Sigmoid colon (tissue), 7 donors: Measurements from ENCODE around the gene GABARAPL2. TPM values are rescaled to one million over a fixed set of nuclear protein-coding genes. Genes with fewer than 3 reads are reported as not detected.

ENCODE experiments used
- DNase-seq: peaks from one replicate; pipeline ENCODE4 v3.0.0-alpha.2; 2019
- H3K27ac ChIP-seq, 4 donors: fragments of 200-600 bp; sonication (generic); one replicate each; pipeline ENCODE4 v1.5.1; 2016 to 2019; ENCODE audit warnings: mild to moderate bottlenecking in 1 of 4
- H3K27me3 ChIP-seq, 3 donors: fragments of 200-600 bp; sonication (generic); one replicate each; pipeline ENCODE4 v1.5.1; 2019; ENCODE audit warnings: mild to moderate bottlenecking in 1 of 3
- H3K36me3 ChIP-seq, 4 donors: fragments of 200-600 bp; sonication (generic); one replicate each; pipeline ENCODE4 v1.5.1; 2016 to 2019
- H3K4me1 ChIP-seq, 4 donors: fragments of 200-600 bp; sonication (generic); one replicate each; pipeline ENCODE4 v1.5.1; 2017 to 2019
- H3K4me3 ChIP-seq, 4 donors: fragments of 200-600 bp; sonication (generic); one replicate each; pipeline ENCODE4 v1.5.1; 2017 to 2019; ENCODE audit warnings: mild to moderate bottlenecking in 2 of 4, moderate library complexity in 1 of 4
- H3K9me3 ChIP-seq, 4 donors: fragments of 200-600 bp in 3 of 4; sonication (generic) in 3 of 4; one replicate each; pipeline versions ENCODE4 v1.5.1 to v1.6.1; 2013 to 2019
- EP300 ChIP-seq, 4 donors: sonication (generic); formaldehyde crosslinking; IDR thresholded peaks; one replicate each; pipeline ENCODE4 v1.6.1; 2017; ENCODE audit warnings: antibody characterized with exemption in 4 of 4
- POLR2A ChIP-seq, 2 donors: fragments of 450-650 bp; IDR thresholded peaks; one replicate each; pipeline ENCODE4 v1.6.1; 2016; ENCODE audit warnings: antibody characterized with exemption in 2 of 2, mild to moderate bottlenecking in 2 of 2, moderate library complexity in 2 of 2
- POLR2AphosphoS5 ChIP-seq, 4 donors: sonication (generic); formaldehyde crosslinking; IDR thresholded peaks; one replicate each; pipeline ENCODE4 v1.6.1; 2017; ENCODE audit warnings: antibody characterized with exemption in 4 of 4
- WGBS, 2 donors: extraction: QIAGEN DNeasy Blood & Tissue Kit; methylation state at CpG; one replicate each; pipeline ENCODE4 v1.1.7; 2013; 5-methylcytosine and 5-hydroxymethylcytosine counted together
- intact Hi-C: fragments of 100-400 bp; cut with DNase I; formaldehyde crosslinking; loops from one replicate; pipeline ENCODE4 v1.15.1; 2023
- polyA plus RNA-seq, 3 donors: library from polyadenylated mRNA; stranded (reverse); fragments of 200-250 nt; gene quantifications; one replicate each; pipeline ENCODE4 v1.2.3, GENCODE V29; 2013
- total RNA-seq, 4 donors: library from RNA; depleted of rRNA; stranded (reverse); fragments of >200 nt; gene quantifications; one replicate each; pipeline ENCODE4 v1.1.0, GENCODE V29; 2016
- TF ChIP-seq, protein P1 (sequence below), 4 experiments: fragments of 450-650 bp in 3 of 4; fragments of 200-600 bp in 1 of 4; IDR thresholded peaks; one replicate each; pipeline ENCODE4 v1.5.1; 2016 to 2019; ENCODE audit warnings: antibody characterized with exemption in 4 of 4, mild to moderate bottlenecking in 3 of 4, moderate library complexity in 2 of 4
- donor health status: healthy with polysubstance abuse.
- donor health status: Bipolar disorder and iron deficiency.
- donor health status: healthy.

Gene GABARAPL2
- total and polyA plus RNA-seq, 7 donors: 91.4 to 300 (median 118) TPM

DNA sequence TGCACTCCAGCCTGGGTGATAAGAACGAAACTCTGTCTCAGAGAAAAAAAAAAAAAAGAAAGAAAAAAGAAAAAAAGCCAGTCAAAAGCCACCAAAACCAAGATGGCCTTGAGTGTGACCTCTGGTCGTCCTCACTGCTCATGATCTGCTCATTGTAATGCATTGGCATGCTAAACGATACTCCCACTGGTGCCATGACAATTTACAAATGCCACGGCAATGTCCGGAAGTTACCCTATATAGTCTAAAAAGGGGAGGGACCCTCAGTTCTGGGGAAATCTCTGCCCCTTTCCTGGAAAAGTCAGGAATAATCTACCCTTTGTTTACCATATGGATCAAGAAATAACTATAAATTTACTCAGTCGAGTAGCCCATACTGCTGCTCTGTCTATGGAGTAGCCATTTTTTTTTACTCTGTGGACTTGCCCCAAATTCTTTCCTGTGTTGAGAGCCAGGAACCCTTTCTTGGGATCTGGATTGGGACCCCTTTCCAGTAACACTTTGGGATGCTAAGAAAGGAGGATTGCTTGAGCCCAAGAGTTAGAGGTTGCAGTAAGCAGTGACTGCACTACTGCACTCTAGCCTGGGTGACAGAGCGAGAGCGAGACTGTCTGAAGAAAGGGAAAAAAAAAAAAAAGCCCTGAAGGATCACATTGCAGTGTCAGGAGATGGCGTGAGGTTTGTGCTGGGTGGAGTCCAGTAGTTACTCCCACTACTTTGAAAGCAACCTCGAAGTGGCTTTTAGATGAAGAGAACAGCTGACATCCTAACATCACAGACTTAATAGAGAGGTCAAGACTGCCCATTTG is 6.4 kb upstream of the GABARAPL2 start:
- WGBS, 2 donors: 71 to 74% methylated on average over 10 of the region's 10 CpGs
- H3K4me1 ChIP-seq: peaks cover 0 to 11% (median 6%) of the 10 kb centered on the region in 4 donors
- TF ChIP-seq POLR2A (IDR thresholded peaks at IDR 0.05): no peak
- TF ChIP-seq, protein P1, sequence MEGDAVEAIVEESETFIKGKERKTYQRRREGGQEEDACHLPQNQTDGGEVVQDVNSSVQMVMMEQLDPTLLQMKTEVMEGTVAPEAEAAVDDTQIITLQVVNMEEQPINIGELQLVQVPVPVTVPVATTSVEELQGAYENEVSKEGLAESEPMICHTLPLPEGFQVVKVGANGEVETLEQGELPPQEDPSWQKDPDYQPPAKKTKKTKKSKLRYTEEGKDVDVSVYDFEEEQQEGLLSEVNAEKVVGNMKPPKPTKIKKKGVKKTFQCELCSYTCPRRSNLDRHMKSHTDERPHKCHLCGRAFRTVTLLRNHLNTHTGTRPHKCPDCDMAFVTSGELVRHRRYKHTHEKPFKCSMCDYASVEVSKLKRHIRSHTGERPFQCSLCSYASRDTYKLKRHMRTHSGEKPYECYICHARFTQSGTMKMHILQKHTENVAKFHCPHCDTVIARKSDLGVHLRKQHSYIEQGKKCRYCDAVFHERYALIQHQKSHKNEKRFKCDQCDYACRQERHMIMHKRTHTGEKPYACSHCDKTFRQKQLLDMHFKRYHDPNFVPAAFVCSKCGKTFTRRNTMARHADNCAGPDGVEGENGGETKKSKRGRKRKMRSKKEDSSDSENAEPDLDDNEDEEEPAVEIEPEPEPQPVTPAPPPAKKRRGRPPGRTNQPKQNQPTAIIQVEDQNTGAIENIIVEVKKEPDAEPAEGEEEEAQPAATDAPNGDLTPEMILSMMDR (IDR thresholded peaks at IDR 0.05): no peak
- no peak for TF ChIP-seq EP300 (IDR thresholded peaks at IDR 0.05)
- no peak for TF ChIP-seq POLR2AphosphoS5 (IDR thresholded peaks at IDR 0.05)
- intact Hi-C loops: loop anchor here (5.0 kb wide), 3 partner anchors 42 to 127 kb away; partner anchors contain the start of genes CFDP1, KARS1 and TERF2IP
- no peaks in the 10 kb centered on the region for H3K27me3 ChIP-seq
- H3K27ac ChIP-seq: no peak overlapping the region
- H3K36me3 ChIP-seq: no peaks in the 10 kb centered on the region
- H3K9me3 ChIP-seq: no peaks in the 10 kb centered on the region
- no peak for DNase-seq
- no peak overlapping the region for H3K4me3 ChIP-seq

GRCh38 chr16:75565640-75566039 is 539 bp upstream of the GABARAPL2 start:
- Histone ChIP-seq H3K27ac (peak overlapping the region; percentile 81 to 90 (median 84)), H3K9me3 (no peaks in the 10 kb centered on the region), H3K27me3 (no peaks in the 10 kb centered on the region), H3K4me1 (peaks cover 0 to 50% (median 35%) of the 10 kb centered on the region in 4 donors), H3K36me3 (peaks cover 7 to 31% (median 24%) of the 10 kb centered on the region in 4 donors), H3K4me3 (peak overlapping the region; percentile 92 to 99 (median 94))
- intact Hi-C loops: loop anchor here (2.0 kb wide), 1 partner anchor 57 kb away; the partner anchor contains the start of gene ADAT1
- 4 to 14% methylated on average over 15 of the region's 15 CpGs for WGBS, 2 donors
- DNase-seq: no peak
- TF ChIP-seq POLR2A (IDR thresholded peaks at IDR 0.05): no peak
- no peak for TF ChIP-seq EP300 (IDR thresholded peaks at IDR 0.05)
- TF ChIP-seq, protein P1 (IDR thresholded peaks at IDR 0.05): no peak
- no peak for TF ChIP-seq POLR2AphosphoS5 (IDR thresholded peaks at IDR 0.05)

DNA sequence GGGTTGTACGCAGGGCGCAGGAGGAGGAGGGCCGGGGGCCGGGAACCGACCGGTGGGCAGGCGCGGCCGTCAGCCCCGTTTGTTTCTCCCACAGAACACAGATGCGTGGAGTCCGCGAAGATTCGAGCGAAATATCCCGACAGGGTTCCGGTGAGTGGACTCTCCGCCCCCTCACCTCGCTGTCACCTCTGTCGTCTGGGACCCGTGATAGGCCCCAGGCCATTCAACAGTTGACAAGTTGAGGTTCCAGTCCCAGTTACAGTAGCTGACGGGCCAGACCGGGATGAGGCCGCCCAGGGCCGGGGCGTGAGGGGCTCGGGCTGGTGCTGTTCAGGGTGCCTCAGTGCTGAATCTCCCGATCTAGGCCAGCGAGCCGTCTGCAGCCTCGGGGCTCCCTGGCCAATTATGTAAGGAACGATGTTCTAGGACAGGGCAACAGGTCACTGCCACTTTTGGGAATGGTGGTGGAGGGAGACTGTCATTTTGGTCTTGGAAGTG is 628 bp downstream of the GABARAPL2 start:
- no peak for DNase-seq
- Histone ChIP-seq H3K9me3 (no peaks in the 10 kb centered on the region), H3K27ac (peak overlapping the region; percentile 81 to 90 (median 84)), H3K36me3 (peaks cover 7 to 43% (median 32%) of the 10 kb centered on the region in 4 donors), H3K4me3 (peak overlapping the region; percentile 92 to 99 (median 94)), H3K27me3 (no peaks in the 10 kb centered on the region), H3K4me1 (peaks cover 0 to 62% (median 41%) of the 10 kb centered on the region in 4 donors)
- intact Hi-C loops: loop anchor here (2.0 kb wide), 1 partner anchor 56 kb away; the partner anchor contains the start of gene ADAT1
- 1 to 3% methylated on average over 32 of the region's 32 CpGs for WGBS, 2 donors
- TF ChIP-seq POLR2A (IDR thresholded peaks at IDR 0.05) (no peak), POLR2AphosphoS5 (IDR thresholded peaks at IDR 0.05) (no peak), EP300 (IDR thresholded peaks at IDR 0.05) (no peak)
- TF ChIP-seq, protein P1 (IDR thresholded peaks at IDR 0.05): no peak

DNA sequence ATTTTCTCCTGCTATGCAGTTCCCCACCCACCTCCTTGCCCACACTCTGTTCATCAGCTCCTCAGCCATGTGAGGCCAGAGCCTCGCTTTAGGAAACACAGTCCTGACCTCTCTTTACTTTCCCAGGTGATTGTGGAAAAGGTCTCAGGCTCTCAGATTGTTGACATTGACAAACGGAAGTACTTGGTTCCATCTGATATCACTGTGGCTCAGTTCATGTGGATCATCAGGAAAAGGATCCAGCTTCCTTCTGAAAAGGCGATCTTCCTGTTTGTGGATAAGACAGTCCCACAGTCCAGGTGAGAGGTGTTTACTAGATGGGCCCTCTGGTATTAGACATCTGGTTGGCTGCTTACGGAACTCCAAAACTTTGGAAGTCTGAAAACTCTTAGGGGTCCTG is 1.7 kb downstream of the GABARAPL2 start:
- peaks cover 0 to 68% (median 47%) of the 10 kb centered on the region in 4 donors for H3K4me1 ChIP-seq
- WGBS, 2 donors: 83 to 91% methylated on average over 4 of the region's 4 CpGs
- DNase-seq: no peak
- no peaks in the 10 kb centered on the region for H3K9me3 ChIP-seq
- H3K27ac ChIP-seq: peak overlapping the region in 1 of 4 donors; percentile 90
- TF ChIP-seq EP300 (IDR thresholded peaks at IDR 0.05) (no peak), POLR2A (IDR thresholded peaks at IDR 0.05) (no peak), POLR2AphosphoS5 (IDR thresholded peaks at IDR 0.05) (no peak)
- TF ChIP-seq, protein P1 (IDR thresholded peaks at IDR 0.05): no peak
- intact Hi-C loops: loop anchor here (2.0 kb wide), 1 partner anchor 55 kb away; the partner anchor contains the start of gene ADAT1
- H3K4me3 ChIP-seq: no peak overlapping the region
- H3K27me3 ChIP-seq: no peaks in the 10 kb centered on the region
- H3K36me3 ChIP-seq: peaks cover 7 to 54% (median 40%) of the 10 kb centered on the region in 4 donors
